ENCODE results near the gene CNTNAP1.
A peak's percentile ranks its signal among the peaks of the same experiment; 100 is the strongest.

Gene CNTNAP1

DNA sequence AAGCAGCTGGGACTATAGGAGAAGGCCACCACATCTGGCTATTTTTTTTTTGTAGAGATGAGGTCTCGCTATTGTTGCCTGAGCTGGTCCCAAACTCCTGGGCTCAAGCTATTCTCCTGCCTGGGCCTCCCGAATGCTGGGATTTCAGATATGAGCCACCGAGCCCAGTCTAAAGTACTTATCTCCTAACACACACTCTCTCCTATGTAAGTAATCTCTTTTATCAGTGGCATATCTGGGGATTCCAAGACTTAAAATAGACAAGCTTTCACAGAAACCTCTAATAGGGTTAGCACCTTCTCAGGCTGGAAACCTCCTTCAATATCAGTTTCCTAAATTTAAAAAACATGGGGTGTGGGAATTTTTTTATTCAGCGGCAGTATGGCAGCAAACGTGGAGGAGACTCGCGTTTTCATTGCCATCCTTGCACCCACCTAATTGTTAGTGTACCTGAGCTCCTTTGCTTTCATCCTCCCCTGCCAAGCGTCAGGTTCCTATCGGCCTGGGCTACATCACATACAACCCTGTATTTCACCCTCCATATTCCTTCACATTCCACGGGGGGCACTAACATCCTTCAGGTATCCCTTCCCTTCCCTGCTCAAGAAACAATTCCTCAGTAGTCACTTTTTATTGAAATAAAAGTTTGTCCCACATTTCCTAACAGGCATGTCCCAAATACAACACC is 61.4 kb downstream of the CNTNAP1 start:
- no peak for DNase-seq

DNA sequence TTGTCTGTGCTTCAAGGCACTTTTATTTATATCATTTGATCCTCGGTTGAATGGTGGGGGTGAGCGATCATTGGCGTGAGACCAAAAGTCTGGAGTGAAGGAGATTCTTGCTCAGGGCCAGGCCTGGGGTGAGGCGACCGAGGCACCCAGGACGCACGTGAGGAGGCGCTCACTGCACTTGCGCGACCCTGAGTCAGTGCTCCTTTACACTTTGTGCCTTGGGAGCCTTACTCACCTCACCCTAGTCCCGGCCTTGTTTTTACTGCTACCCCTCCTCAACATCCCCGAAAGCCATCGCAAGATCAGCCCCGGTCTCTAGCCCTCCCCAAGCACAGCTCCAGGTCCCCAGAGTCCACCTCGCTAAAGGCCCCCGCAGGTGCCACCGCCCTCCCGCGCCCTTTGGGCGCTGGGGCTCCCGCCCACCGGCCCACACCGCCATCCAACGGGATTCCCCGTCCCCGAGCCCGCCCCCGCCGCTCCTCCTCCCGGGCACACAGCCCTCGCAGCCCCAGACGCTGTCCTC is 62.0 kb downstream of the CNTNAP1 start:
- DNase-seq, result peak; percentile 71

DNA sequence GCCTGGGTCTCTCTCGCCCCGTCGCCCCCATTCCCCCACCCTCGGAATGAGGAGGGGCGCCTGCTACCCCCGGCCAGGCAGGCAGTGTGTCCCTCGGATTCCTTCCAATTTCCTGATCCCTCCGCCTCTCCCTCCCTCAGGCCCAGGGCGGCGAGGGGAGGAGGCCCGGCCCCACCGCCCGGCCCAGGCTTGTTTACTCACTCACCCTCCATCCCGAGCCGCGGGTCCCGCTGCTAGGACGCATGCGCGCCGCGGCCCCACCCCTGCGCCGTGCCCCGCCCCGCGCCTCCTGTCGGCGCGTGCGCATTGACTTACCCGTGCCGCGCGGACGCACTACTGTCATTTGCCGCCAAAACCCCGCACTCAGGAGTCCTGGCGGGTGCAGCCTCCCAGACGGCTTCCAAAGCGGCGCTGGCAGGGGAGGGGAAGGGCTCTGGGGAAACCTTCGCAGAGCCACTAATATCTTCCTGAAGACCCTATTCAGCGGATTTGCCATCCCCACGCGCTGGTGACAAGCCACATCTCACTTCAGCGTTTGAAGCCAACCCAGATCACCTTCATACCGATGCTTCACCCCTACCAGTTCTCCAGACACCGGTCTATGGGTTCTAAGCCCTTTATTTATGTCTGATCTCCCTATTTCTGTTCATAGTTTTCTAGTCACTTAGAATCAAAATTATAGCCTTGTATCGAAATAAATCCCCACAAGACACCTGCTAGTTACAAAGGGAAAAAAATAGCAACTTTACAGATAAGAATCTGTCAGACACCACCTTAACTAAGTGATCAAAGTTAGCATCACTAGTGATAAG is 62.7 kb downstream of the CNTNAP1 start, which contains the start of gene EZH1:
Gene EZH1, minus strand, starts transcription at position 235 of the 812 bp plus-strand sequence. CDS start 16,099 bp downstream, outside the sequence.
- peak; percentile 91 for DNase-seq

DNA sequence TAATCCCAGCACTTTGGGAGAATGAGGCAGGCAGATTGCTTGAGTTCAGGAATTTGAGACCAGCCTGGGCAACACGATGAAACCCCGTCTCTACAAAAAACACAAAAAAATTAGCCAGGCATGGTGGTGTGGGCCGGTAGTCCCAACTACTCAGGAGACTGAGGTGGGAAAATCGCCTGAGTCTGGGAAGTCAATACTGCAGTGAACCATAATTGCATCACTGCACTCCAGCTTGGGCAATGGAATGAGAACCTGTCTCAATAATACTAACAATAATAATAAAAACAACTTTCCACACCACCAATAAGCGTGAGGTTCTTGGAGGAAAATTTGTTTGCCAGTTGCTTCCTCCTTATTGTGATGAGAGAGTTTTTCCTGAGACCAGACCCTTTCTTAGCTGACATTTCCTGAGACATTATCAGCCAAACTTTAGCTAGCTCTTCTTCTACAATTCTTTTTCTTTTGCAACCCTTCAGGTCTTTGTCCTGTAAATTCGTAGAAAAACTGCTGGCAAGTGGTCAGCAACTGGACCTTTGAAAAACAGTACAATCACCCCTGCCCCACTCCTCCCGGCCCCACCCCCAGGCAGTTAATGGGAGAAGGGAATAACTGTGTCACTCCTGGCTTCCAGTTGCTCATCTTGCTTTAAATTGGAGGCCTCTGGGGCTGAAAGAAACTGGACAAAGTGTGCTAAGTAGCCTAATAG is 66.0 kb downstream of the CNTNAP1 start:
- no peak for DNase-seq

DNA sequence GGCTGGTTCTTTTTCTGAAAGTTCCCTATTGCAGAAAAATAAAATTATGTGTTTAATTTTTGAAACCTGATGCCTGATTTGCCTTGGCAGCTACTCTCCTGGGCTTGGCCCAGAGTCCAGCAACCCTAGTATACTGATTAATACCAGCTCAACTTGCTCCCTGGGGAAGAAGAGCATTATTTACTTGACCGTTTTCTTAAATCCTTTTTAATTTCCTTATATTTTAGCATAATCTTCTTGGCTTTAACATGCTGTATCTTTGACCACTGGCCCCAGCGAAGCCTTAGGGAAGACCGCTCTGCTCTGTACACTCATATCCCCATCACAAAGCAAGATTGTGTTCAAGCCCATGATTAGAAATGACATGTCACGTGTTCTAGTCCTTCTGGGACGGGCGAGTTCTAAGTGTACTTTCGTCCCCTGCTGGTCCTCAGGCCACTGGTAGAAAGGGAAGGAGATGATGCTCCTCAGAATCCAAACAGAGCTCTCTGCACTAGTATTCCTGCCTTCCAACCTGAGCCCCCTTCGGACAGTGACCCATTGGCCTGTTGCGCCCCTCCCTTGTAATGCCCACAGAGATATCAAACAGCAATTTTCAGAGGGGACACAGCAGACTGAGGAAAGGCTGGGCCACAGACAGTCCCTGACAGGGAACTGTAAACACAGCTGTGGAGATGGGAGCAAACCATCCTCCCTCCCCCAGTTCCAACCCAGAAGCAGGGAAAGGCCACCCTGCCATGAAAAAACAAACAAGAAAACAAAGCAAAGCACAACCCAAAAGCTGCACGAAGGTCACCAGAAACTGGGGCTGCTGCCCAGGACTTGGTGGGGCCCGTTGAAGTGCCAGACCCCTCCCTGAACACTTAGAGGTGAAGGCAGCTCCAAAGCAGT is 66.8 kb downstream of the CNTNAP1 start:
- DNase-seq, result no peak

Measured in effector CD8-positive, alpha-beta T cell (primary cell).